PC-3 (cell line): ENCODE data around the gene RBKS. TPM values are rescaled to one million over a fixed set of nuclear protein-coding genes. Genes with fewer than 3 reads are reported as not detected.

Experiments
- ATAC-seq: fragments of 200-7000 bp; cut with Tn5 transposase; 2 replicates; pipeline ENCODE4 v1.9.1; 2020; ENCODE audit warnings: mild to moderate bottlenecking, moderate library complexity
- BruUV-seq: library from RNA; stranded (reverse); fragments of 400-500 nt; replicated peaks from 2 replicates; lab custom pipeline; 2021; lab: Mats Ljungman, UMichigan
- CTCF ChIA-PET: fragments of 300-600 bp; sonication (Branson Sonifier 250); formaldehyde crosslinking; loops from one replicate; lab custom pipeline; 2022; ENCODE audit warnings: antibody characterized with exemption; lab: Charles Lee
- POLR2A ChIA-PET: fragments of 300-600 bp; sonication (Branson Sonifier 250); formaldehyde crosslinking; loops from one replicate; lab custom pipeline; 2022; ENCODE audit warnings: antibody characterized with exemption; ENCODE audit not compliant: unreplicated experiment; lab: Charles Lee
- DNase-seq: peaks from one replicate; pipeline ENCODE4 v3.0.0-alpha.2; 2015
- H2AFZ ChIP-seq: fragments of 300-600 bp; sonication (generic); 2 replicates; pipeline ENCODE4 v1.6.0; 2016; ENCODE audit warnings: antibody characterized with exemption, low read length
- H3F3A ChIP-seq: fragments of 300-600 bp; sonication (generic); one replicate; pipeline ENCODE4 v1.6.0; 2017; ENCODE audit warnings: antibody characterized with exemption, low read length, control low read depth, mild to moderate bottlenecking; ENCODE audit not compliant: unreplicated experiment
- H3K27ac ChIP-seq: fragments of 300-600 bp; sonication (generic); 2 replicates; pipeline ENCODE4 v1.5.1; 2016; ENCODE audit warnings: mild to moderate bottlenecking, low read length
- H3K27me3 ChIP-seq: fragments of 300-600 bp; sonication (generic); 2 replicates; pipeline ENCODE4 v1.6.1; 2016; ENCODE audit warnings: low read length, mixed read lengths
- H3K36me3 ChIP-seq: fragments of 300-600 bp; sonication (generic); 2 replicates; pipeline ENCODE4 v1.6.1; 2016; ENCODE audit warnings: low read depth, mixed run types, low read length, mixed read lengths
- H3K4me1 ChIP-seq: fragments of 300-600 bp; sonication (generic); 2 replicates; pipeline ENCODE4 v1.5.1; 2016; ENCODE audit warnings: low read length; ENCODE audit not compliant: insufficient read depth
- H3K4me2 ChIP-seq: fragments of 300-600 bp; sonication (generic); 2 replicates; pipeline ENCODE4 v1.6.0; 2016; ENCODE audit warnings: low read length
- H3K4me3 ChIP-seq: fragments of 300-600 bp; sonication (generic); 2 replicates; pipeline ENCODE4 v1.5.1; 2016; ENCODE audit warnings: mild to moderate bottlenecking, low read length, mixed read lengths
- H3K79me2 ChIP-seq: fragments of 300-600 bp; sonication (generic); 2 replicates; pipeline ENCODE4 v1.6.1; 2017; ENCODE audit warnings: low read length, mixed read lengths
- H3K9ac ChIP-seq: fragments of 300-600 bp; sonication (generic); 2 replicates; pipeline ENCODE4 v1.6.0; 2016; ENCODE audit warnings: mild to moderate bottlenecking, low read length
- H3K9me2 ChIP-seq: fragments of 300-600 bp; sonication (generic); replicated peaks from 2 replicates; pipeline ENCODE4 v1.6.1; 2016; ENCODE audit warnings: mixed run types, low read length, mixed read lengths
- H3K9me3 ChIP-seq: fragments of 300-600 bp; sonication (generic); 2 replicates; pipeline ENCODE4 v1.6.1; 2016; ENCODE audit warnings: low read length, mixed read lengths
- H4K20me1 ChIP-seq: fragments of 300-600 bp; sonication (generic); 2 replicates; pipeline ENCODE4 v1.6.1; 2016; ENCODE audit warnings: low read length, mixed read lengths
- CTCF ChIP-seq: fragments of 300-600 bp; sonication (generic); conservative IDR thresholded peaks from 2 replicates; pipeline ENCODE4 v1.5.1; 2017; ENCODE audit warnings: antibody characterized with exemption, low read depth, mild to moderate bottlenecking, low read length
- EZH2 ChIP-seq: fragments of 300-600 bp; sonication (generic); IDR thresholded peaks from one replicate; pipeline ENCODE4 v1.6.1; 2017; ENCODE audit warnings: antibody characterized with exemption, mild to moderate bottlenecking, low read length; ENCODE audit not compliant: unreplicated experiment
- EZH2phosphoT487 ChIP-seq: fragments of 300-600 bp; sonication (generic); IDR thresholded peaks from 2 replicates; pipeline ENCODE4 v1.6.1; 2018; ENCODE audit warnings: mild to moderate bottlenecking, antibody characterized with exemption, low read length, borderline replicate concordance
- intact Hi-C: fragments of 100-400 bp; cut with micrococcal nuclease; formaldehyde crosslinking; loops from 2 replicates; pipeline ENCODE4 v1.9.0; 2023
- total RNA-seq: library from RNA; depleted of rRNA; stranded (reverse); fragments of >200 nt; gene quantifications from 2 replicates; pipeline ENCODE4 v1.2.3, GENCODE V29; 2014

RBKS gene
- total RNA-seq, 1 experiment from 2014 or later, result 1.8 TPM

DNA sequence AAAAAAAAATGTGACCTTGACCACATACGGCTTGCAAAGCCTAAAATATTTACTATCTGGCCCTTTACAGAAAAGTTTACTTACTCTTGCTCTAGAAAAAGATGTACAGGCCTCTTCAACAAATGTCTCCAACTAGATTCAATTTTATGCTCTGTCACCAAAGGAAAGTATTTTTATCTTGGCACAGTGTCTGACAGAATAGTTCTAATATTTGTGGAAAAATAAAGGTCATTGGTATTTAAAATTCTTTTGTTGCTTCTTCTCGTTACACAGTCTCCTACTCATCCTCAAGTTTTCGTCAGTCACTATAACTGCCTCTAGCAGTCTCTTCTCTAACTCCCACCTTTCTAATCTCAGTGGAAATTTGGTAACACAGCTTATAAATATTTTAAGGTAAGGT lies 1.4 kb downstream of the RBKS start:
- POLR2A ChIA-PET, result no interaction called here
- Histone ChIP-seq H2AFZ (no peak overlapping the region), H3K4me2 (peak overlapping the region; percentile 89), H3F3A (no peaks in the 10 kb centered on the region), H3K9me3 (no peaks in the 10 kb centered on the region), H3K36me3 (no peaks in the 10 kb centered on the region), H3K4me1 (peaks cover 27% of the 10 kb centered on the region), H3K27ac (no peak overlapping the region), H3K79me2 (peaks cover 33% of the 10 kb centered on the region), H3K4me3 (0 out of 2 replicates have a peak overlapping the region, but pooled peaks have one; percentile 88), H4K20me1 (no peaks in the 10 kb centered on the region), H3K9ac (no peak overlapping the region), H3K9me2 (no peaks in the 10 kb centered on the region), H3K27me3 (no peaks in the 10 kb centered on the region)
- intact Hi-C loops, result no loop called here
- ATAC-seq (no peak), DNase-seq (no peak)
- no TSS peak for BruUV-seq
- TF ChIP-seq EZH2 (no peak), EZH2phosphoT487 (no peak), CTCF (no peak)
- CTCF ChIA-PET, result no interaction called here

DNA sequence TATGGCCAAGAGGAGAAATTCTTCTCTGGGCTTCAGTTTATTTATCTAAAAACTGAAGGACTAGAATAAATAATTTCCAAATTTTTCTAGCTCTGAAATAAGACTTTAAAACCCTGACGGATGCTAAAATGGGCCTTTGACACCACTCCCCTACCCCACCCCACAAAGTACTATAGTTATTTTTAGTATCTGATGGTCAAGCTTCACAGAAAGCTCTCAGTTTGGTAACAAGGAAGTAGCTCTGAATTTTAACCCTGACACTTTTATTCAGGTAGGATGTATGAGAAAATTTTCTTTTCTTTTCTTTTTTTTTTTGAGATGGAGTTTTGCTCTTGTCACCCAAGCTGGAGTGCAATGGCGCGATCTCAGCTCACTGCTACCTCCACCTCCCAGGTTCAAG lies 2.4 kb downstream of the RBKS start:
- Histone ChIP-seq H2AFZ (no peak overlapping the region), H3K9me3 (no peaks in the 10 kb centered on the region), H3K4me2 (no peak overlapping the region), H3K9ac (no peak overlapping the region), H3K36me3 (no peaks in the 10 kb centered on the region), H3K4me3 (no peak overlapping the region), H4K20me1 (no peaks in the 10 kb centered on the region), H3K79me2 (peaks cover 33% of the 10 kb centered on the region), H3K4me1 (peaks cover 27% of the 10 kb centered on the region), H3K27ac (no peak overlapping the region), H3K9me2 (no peaks in the 10 kb centered on the region), H3K27me3 (no peaks in the 10 kb centered on the region), H3F3A (no peaks in the 10 kb centered on the region)
- BruUV-seq, result no TSS peak
- CTCF ChIA-PET, result no interaction called here
- ATAC-seq, result no peak
- no peak for DNase-seq
- intact Hi-C loops, result no loop called here
- POLR2A ChIA-PET, result no interaction called here
- no peak for TF ChIP-seq CTCF
- TF ChIP-seq EZH2, result no peak
- TF ChIP-seq EZH2phosphoT487, result no peak

DNA sequence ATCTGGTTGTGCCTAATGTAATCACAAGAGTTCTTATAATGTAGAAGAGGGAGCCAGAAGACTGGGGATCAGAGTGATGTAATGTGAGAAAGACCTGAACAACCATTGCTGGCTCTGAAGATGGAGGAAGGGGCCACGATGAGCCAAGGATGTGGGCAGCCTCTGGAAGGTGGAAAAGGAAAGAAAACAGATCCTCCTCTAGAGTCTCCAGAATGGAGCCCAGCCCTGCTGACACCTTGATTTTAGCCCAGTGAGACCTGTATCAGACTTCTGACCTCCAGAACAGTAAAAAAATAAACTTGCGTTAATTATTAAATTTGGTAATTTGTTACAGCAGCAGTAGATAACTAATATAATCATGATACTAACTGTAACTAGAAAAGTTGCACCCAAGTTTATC lies 3.1 kb downstream of the RBKS start:
- POLR2A ChIA-PET, result no interaction called here
- CTCF ChIA-PET, result no interaction called here
- DNase-seq, result no peak
- intact Hi-C loops, result no loop called here
- H3K9me3 ChIP-seq, result no peaks in the 10 kb centered on the region
- no peak overlapping the region for H3K4me2 ChIP-seq
- TF ChIP-seq EZH2phosphoT487 (no peak), CTCF (no peak), EZH2 (no peak)
- no peak for ATAC-seq
- H2AFZ ChIP-seq, result no peak overlapping the region
- H3K27me3 ChIP-seq, result no peaks in the 10 kb centered on the region
- H3K36me3 ChIP-seq, result no peaks in the 10 kb centered on the region
- no TSS peak for BruUV-seq
- no peaks in the 10 kb centered on the region for H3F3A ChIP-seq
- no peak overlapping the region for H3K4me3 ChIP-seq
- H3K9ac ChIP-seq, result no peak overlapping the region
- no peak overlapping the region for H3K27ac ChIP-seq
- peaks cover 27% of the 10 kb centered on the region for H3K79me2 ChIP-seq
- H3K9me2 ChIP-seq, result no peaks in the 10 kb centered on the region
- no peaks in the 10 kb centered on the region for H4K20me1 ChIP-seq
- H3K4me1 ChIP-seq, result peaks cover 26% of the 10 kb centered on the region
